Anterior cingulate cortex (tissue), 58 donors: ENCODE data around the gene OR51A7.
"Not testable (repeated sequence)": the region's sequence is repeated elsewhere in the genome, so short reads cannot be mapped to it uniquely, and the experiment has no call there.

ENCODE experiments used
- DNase-seq, 58 donors: peaks; one replicate each; lab custom pipeline; 2025; lab: John Stamatoyannopoulos, UW

Gene OR51A7

DNA sequence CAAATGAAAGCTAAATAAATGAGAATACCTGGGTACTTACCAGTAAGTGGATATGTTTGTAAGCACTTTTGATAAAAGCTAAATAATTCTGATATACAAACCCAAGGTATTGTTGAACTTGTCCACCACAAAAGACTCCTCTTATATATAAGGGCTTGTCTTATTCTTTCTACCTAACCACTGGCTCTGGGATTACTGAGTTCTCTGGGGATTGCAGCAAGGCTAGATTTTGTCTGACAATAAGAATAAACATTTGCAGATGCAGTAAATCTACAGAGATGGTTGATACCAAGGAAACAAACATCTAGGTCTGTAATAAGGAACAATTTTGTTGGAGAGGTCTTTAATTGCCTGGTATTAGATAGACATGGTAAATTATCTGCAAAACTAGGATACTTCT, 43.9 kb downstream of the OR51A7 start, which contains the start of gene OR51A4:
TSS of gene OR51A4 (minus strand) at position 101 of the 400 bp plus-strand sequence. CDS start 505 bp downstream, outside the sequence.
- DNase-seq = no peak

- not testable (repeated sequence) for DNase-seq
These were observed 52.0 kb downstream of the OR51A7 start, which contains the start of gene OR51A2 for GRCh38 chr11:4955613-4956012. Gene OR51A2 (minus strand): TSS chr11:4955713. CDS start chr11:4955713, 0 bp downstream.

GRCh38 chr11:4957396-4957795, 53.8 kb downstream of the OR51A7 start:
- DNase-seq = no peak
